H1 (cell line): Measurements from ENCODE around the gene TIMM10B. TPM values are rescaled to one million over a fixed set of nuclear protein-coding genes. Genes with fewer than 3 reads are reported as not detected.

Experiments used
- CTCF ChIA-PET: fragments of 300-600 bp; sonication (Branson Sonifier 250); formaldehyde crosslinking; loops from one replicate; lab custom pipeline; 2021; ENCODE audit not compliant: partially characterized antibody; lab: Charles Lee
- POLR2A ChIA-PET: fragments of 300-600 bp; sonication (Branson Sonifier 250); formaldehyde crosslinking; loops from one replicate; lab custom pipeline; 2021; ENCODE audit warnings: inconsistent platforms; ENCODE audit not compliant: partially characterized antibody; lab: Charles Lee
- DNase-seq, 2 experiments: peaks; one replicate each; pipeline versions ENCODE4 v3.0.0 to v3.0.0-alpha.2; 2010 to 2022; ENCODE audit warnings: low spot score in 2 of 2, low read depth in 1 of 2, mixed read lengths in 1 of 2
- FAIRE-seq: peaks from 2 replicates; lab custom pipeline; 2011; peaks lifted over from hg19 to GRCh38; lab: Jason Lieb, UNC
- H2AFZ ChIP-seq: 2 replicates; pipeline ENCODE4 v1.8.1; 2012; ENCODE audit warnings: low read length, inconsistent platforms
- H2AK5ac ChIP-seq: 2 replicates; pipeline ENCODE4 v1.6.1; 2013; ENCODE audit warnings: low read depth, low read length
- H2BK120ac ChIP-seq: replicated peaks from 2 replicates; pipeline ENCODE3; 2013; ENCODE audit warnings: low read depth, low read length, inconsistent platforms
- H2BK12ac ChIP-seq: 2 replicates; pipeline ENCODE4 v1.6.1; 2013; ENCODE audit warnings: low read depth, low read length
- H2BK15ac ChIP-seq: 2 replicates; pipeline ENCODE4 v1.6.1; 2013; ENCODE audit warnings: low read length
- H2BK20ac ChIP-seq: 2 replicates; pipeline ENCODE4 v1.6.1; 2013; ENCODE audit warnings: low read length
- H2BK5ac ChIP-seq: 2 replicates; pipeline ENCODE4 v1.6.1; 2013; ENCODE audit warnings: low read depth, low read length
- H3K14ac ChIP-seq: 2 replicates; pipeline ENCODE4 v1.6.1; 2013; ENCODE audit warnings: inconsistent platforms; ENCODE audit not compliant: insufficient read length
- H3K18ac ChIP-seq: 2 replicates; pipeline ENCODE4 v1.6.1; 2013; ENCODE audit warnings: low read length; ENCODE audit errors: extremely low read depth
- H3K23ac ChIP-seq: 2 replicates; pipeline ENCODE4 v1.6.1; 2013; ENCODE audit warnings: inconsistent platforms; ENCODE audit not compliant: insufficient read length
- H3K23me2 ChIP-seq: 2 replicates; pipeline ENCODE4 v1.6.1; 2013; ENCODE audit warnings: low read depth, low read length
- H3K27ac ChIP-seq: 2 replicates; pipeline ENCODE4 v1.6.1; 2011; ENCODE audit warnings: low read depth, low read length, inconsistent platforms
- H3K27me3 ChIP-seq, 4 experiments: replicated peaks in 1 of 4; 1 replicate in 1 of 4; 2 replicates in 3 of 4; pipeline versions ENCODE4 v1.6.1 to v1.8.1; 2011 to 2013; ENCODE audit warnings: low read length in 3 of 4, mild to moderate bottlenecking in 3 of 4, inconsistent platforms in 2 of 4, mixed read lengths in 2 of 4, moderate library complexity in 1 of 4; ENCODE audit not compliant: control insufficient read depth in 3 of 4, insufficient read depth in 3 of 4; ENCODE audit errors: extremely low read depth in 1 of 4
- H3K36me3 ChIP-seq, 4 experiments: 2 replicates each; pipeline versions ENCODE4 v1.6.1 to v1.8.1; 2011 to 2013; ENCODE audit warnings: mild to moderate bottlenecking in 4 of 4, low read length in 3 of 4, moderate library complexity in 2 of 4, control low read depth in 1 of 4, inconsistent platforms in 1 of 4; ENCODE audit not compliant: insufficient read depth in 4 of 4, control insufficient read depth in 2 of 4
- H3K4ac ChIP-seq: replicated peaks from 2 replicates; pipeline ENCODE3; 2013; ENCODE audit warnings: low read length, low read depth, mixed read lengths, inconsistent platforms; ENCODE audit not compliant: insufficient read length
- H3K4me1 ChIP-seq, 4 experiments: replicated peaks in 1 of 4; 1 replicate in 1 of 4; 2 replicates in 3 of 4; pipeline versions ENCODE4 v1.6.1 to v1.8.1; 2011 to 2013; ENCODE audit warnings: low read length in 3 of 4, inconsistent platforms in 2 of 4, mixed read lengths in 1 of 4; ENCODE audit not compliant: insufficient read depth in 4 of 4, control insufficient read depth in 3 of 4
- H3K4me2 ChIP-seq, 2 experiments: 2 replicates each; pipeline versions ENCODE4 v1.6.1 to v1.8.1; 2011 to 2013; ENCODE audit warnings: low read depth in 2 of 2, low read length in 2 of 2, control low read depth in 1 of 2, inconsistent platforms in 1 of 2, mild to moderate bottlenecking in 1 of 2; ENCODE audit not compliant: insufficient read depth in 1 of 2
- H3K4me3 ChIP-seq, 4 experiments: fragments of 200-600, 300-600 bp in 1 of 4; sonication (generic), shearing (Covaris generic), sonication (Bioruptor Twin) in 1 of 4; 2 replicates each; pipeline versions ENCODE4 v1.5.1 to v1.8.1; 2011 to 2016; ENCODE audit warnings: low read length in 4 of 4, low read depth in 3 of 4, control low read depth in 2 of 4, inconsistent platforms in 2 of 4, mild to moderate bottlenecking in 2 of 4, mixed read lengths in 1 of 4, moderate library complexity in 1 of 4; ENCODE audit not compliant: insufficient read depth in 2 of 4; ENCODE audit errors: extremely low read depth in 1 of 4
- H3K56ac ChIP-seq: replicated peaks from 2 replicates; pipeline ENCODE3; 2013; ENCODE audit warnings: low read depth, mild to moderate bottlenecking, mixed read lengths, low read length, inconsistent platforms; ENCODE audit not compliant: insufficient read length
- H3K79me1 ChIP-seq: 2 replicates; pipeline ENCODE4 v1.6.1; 2013; ENCODE audit warnings: low read depth, low read length, control low read depth
- H3K79me2 ChIP-seq, 2 experiments: 2 replicates each; pipeline versions ENCODE4 v1.6.1 to v1.8.1; 2012 to 2013; ENCODE audit warnings: low read length in 2 of 2, mild to moderate bottlenecking in 2 of 2, inconsistent platforms in 1 of 2; ENCODE audit not compliant: insufficient read depth in 2 of 2, control insufficient read depth in 1 of 2
- H3K9ac ChIP-seq, 4 experiments: replicated peaks in 1 of 4; 1 replicate in 1 of 4; 2 replicates in 3 of 4; pipeline versions ENCODE4 v1.6.1 to v1.8.1; 2011 to 2013; ENCODE audit warnings: low read depth in 3 of 4, low read length in 3 of 4, control low read depth in 2 of 4, mild to moderate bottlenecking in 2 of 4, moderate library complexity in 2 of 4, inconsistent platforms in 1 of 4; ENCODE audit errors: extremely low read depth in 1 of 4
- H3K9me3 ChIP-seq, 2 experiments: 2 replicates each; pipeline versions ENCODE4 v1.6.1 to v1.8.1; 2012 to 2013; ENCODE audit warnings: mild to moderate bottlenecking in 2 of 2, moderate library complexity in 2 of 2, control low read depth in 1 of 2, inconsistent platforms in 1 of 2, low read depth in 1 of 2, low read length in 1 of 2, mixed read lengths in 1 of 2; ENCODE audit not compliant: insufficient read depth in 2 of 2
- H4K20me1 ChIP-seq, 2 experiments: replicated peaks in 1 of 2; 2 replicates each; pipeline versions ENCODE3 to v1.8.1; 2011 to 2013; ENCODE audit warnings: inconsistent platforms in 2 of 2, low read length in 2 of 2, mild to moderate bottlenecking in 1 of 2; ENCODE audit not compliant: insufficient read depth in 2 of 2, control insufficient read depth in 1 of 2
- H4K5ac ChIP-seq: 2 replicates; pipeline ENCODE4 v1.6.1; 2013; ENCODE audit warnings: low read length, low read depth, mixed read lengths, inconsistent platforms; ENCODE audit not compliant: insufficient read length
- H4K8ac ChIP-seq: 2 replicates; pipeline ENCODE4 v1.8.0; 2013; ENCODE audit warnings: mild to moderate bottlenecking, moderate library complexity, low read length, inconsistent platforms; ENCODE audit not compliant: insufficient read depth; ENCODE audit errors: extremely low read depth
- H4K91ac ChIP-seq: replicated peaks from 2 replicates; pipeline ENCODE3; 2013; ENCODE audit warnings: low read length, mixed read lengths, inconsistent platforms; ENCODE audit not compliant: insufficient read length
- BACH1 ChIP-seq: IDR thresholded peaks from 2 replicates; pipeline ENCODE4 v1.6.1; 2012; ENCODE audit warnings: low read length, improper control_type of control experiment
- BCL11A ChIP-seq, 2 experiments: IDR thresholded peaks; one replicate each; pipeline ENCODE4 v1.6.1; 2011; ENCODE audit warnings: low read depth in 2 of 2, low read length in 2 of 2, mild to moderate bottlenecking in 2 of 2
- RNF2 ChIP-seq: fragments of 200-900, 300-1000 bp; sonication (generic); IDR thresholded peaks from 2 replicates; pipeline ENCODE4 v1.7.1; 2016; ENCODE audit warnings: borderline replicate concordance, low read depth, mild to moderate bottlenecking, antibody characterized with exemption, low read length; ENCODE audit not compliant: poor library complexity, severe bottlenecking; ENCODE audit errors: missing control alignments
- RXRA ChIP-seq: IDR thresholded peaks from 2 replicates; pipeline ENCODE4 v1.6.1; 2011; ENCODE audit warnings: low read depth, mild to moderate bottlenecking, low read length, moderate library complexity; ENCODE audit not compliant: insufficient read depth
- SIRT6 ChIP-seq: IDR thresholded peaks from one replicate; pipeline ENCODE4 v1.7.1; 2012; ENCODE audit warnings: low read length, inconsistent platforms
- TEAD4 ChIP-seq: IDR thresholded peaks from 2 replicates; pipeline ENCODE4 v1.6.1; 2012; ENCODE audit warnings: low read depth, low read length, inconsistent platforms, mixed read lengths
- ZNF274 ChIP-seq: IDR thresholded peaks from 2 replicates; pipeline ENCODE4 v1.7.0; 2012; ENCODE audit warnings: low read length, borderline replicate concordance; ENCODE audit errors: extremely low read depth
- WGBS, 2 experiments: shearing (Covaris generic) in 1 of 2; methylation state at CpG; one replicate each; pipeline versions ENCODE4 v1.1.6 to v1.1.7; 2013 to 2015; ENCODE audit warnings: low lambda C conversion rate in 2 of 2, mixed read lengths in 2 of 2, inconsistent platforms in 1 of 2, low coverage in 1 of 2, missing lambda C conversion rate in 1 of 2; ENCODE audit not compliant: insufficient replicate concordance in 2 of 2, insufficient coverage in 1 of 2, insufficient read length in 1 of 2; ENCODE audit errors: extremely low coverage in 1 of 2, missing lambda C conversion rate in 1 of 2; 5-methylcytosine and 5-hydroxymethylcytosine counted together
- polyA plus RNA-seq, 7 experiments: library from polyadenylated mRNA; depleted of rRNA in 3 of 7; stranded (reverse) in 5 of 7; unstranded in 2 of 7; fragments of >200 nt in 5 of 7; fragments of 200-250 nt in 2 of 7; gene quantifications; 1 replicate in 5 of 7; 2 replicates in 1 of 7; 4 replicates in 1 of 7; pipeline versions ENCODE4 v1.2.1 to v1.2.3, GENCODE V29; 2011 to 2013; ENCODE audit warnings: missing spikeins in 2 of 7, mixed read lengths in 2 of 7
- total RNA-seq: library from RNA; stranded (reverse); fragmentation: NEBNext Ultra II Directional; extraction: Animal tissue kit (Norgen Biotek cat#: 25700); gene quantifications from 2 replicates; pipeline ENCODE4 v1.2.1, GENCODE V29; 2021
- TF ChIP-seq, protein P1 (sequence below): IDR thresholded peaks from 2 replicates; pipeline ENCODE4 v1.6.1; 2012; ENCODE audit warnings: low read length, inconsistent platforms
- TF ChIP-seq, protein P2 (sequence below): IDR thresholded peaks from 2 replicates; pipeline ENCODE4 v1.6.1; 2012; ENCODE audit warnings: inconsistent platforms

The TIMM10B gene
- total and polyA plus RNA-seq, 2 of the 8 experiments (the other 6 are each of a cell fraction or from before 2014, with no cell fraction given): 38.2 to 47.8 TPM

DNA sequence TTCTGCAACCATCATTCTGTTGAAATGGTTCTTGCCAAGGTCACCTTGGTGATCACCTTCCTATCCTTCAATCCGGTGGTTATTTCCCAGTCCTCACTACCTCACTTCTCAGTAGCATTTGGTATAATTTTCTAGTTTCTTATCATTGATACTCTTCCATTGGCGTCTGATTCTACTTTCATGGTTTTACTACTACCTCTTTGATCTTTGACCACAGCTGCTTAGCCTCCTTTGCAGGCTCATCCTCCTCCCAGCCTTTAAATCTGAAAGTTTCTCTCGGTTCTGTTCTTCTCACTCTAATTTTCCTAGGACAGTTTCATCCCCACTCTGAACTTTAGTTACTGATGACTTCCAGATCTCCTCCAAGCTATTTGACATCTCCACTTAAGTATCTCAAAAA is 5.0 kb downstream of the TIMM10B start:
- H4K20me1 ChIP-seq: peaks cover 0 to 10% of the 10 kb centered on the region in 2 experiments
- H3K23ac ChIP-seq: no peak overlapping the region
- H3K79me2 ChIP-seq: peaks cover 9 to 23% of the 10 kb centered on the region in 2 experiments; a peak in 3 of 4 replicates
- H3K14ac ChIP-seq: no peak overlapping the region
- peaks cover 6% of the 10 kb centered on the region for H3K23me2 ChIP-seq
- H3K27ac ChIP-seq: no peak overlapping the region
- H2BK15ac ChIP-seq: no peak overlapping the region
- no peak overlapping the region for H3K4me2 ChIP-seq
- no peaks in the 10 kb centered on the region for H3K9me3 ChIP-seq
- no peak overlapping the region for H4K5ac ChIP-seq
- H3K4me1 ChIP-seq: peaks cover 2 to 6% (median 5%) of the 10 kb centered on the region in 4 experiments
- no peak overlapping the region for H2AFZ ChIP-seq
- H3K4ac ChIP-seq: no peak overlapping the region
- H3K18ac ChIP-seq: no peak overlapping the region
- H3K79me1 ChIP-seq: peaks cover 6% of the 10 kb centered on the region
- H4K8ac ChIP-seq: no peak overlapping the region
- POLR2A ChIA-PET: interaction anchor here (1.0 to 2.3 kb wide), 5 partner anchors 9 to 122 kb away, joined by 3 to 13 read pairs (median 4); partner anchors contain the start of genes DNHD1 and TRIM3
- 92% methylated on average over 3 of the region's 3 CpGs; no CpG with 5 or more reads in 1 of the 2 experiments for WGBS, 2 experiments
- no peak overlapping the region for H2BK5ac ChIP-seq
- H2BK120ac ChIP-seq: no peak overlapping the region
- H2BK20ac ChIP-seq: no peak overlapping the region
- CTCF ChIA-PET: interaction anchor here (0.7 to 4.0 kb wide), 3 partner anchors 9 to 108 kb away, joined by 3 to 25 read pairs (median 4); no protein-coding TSS in a partner anchor
- H4K91ac ChIP-seq: no peak overlapping the region
- no peak for DNase-seq
- no peak overlapping the region for H2AK5ac ChIP-seq
- H2BK12ac ChIP-seq: no peak overlapping the region
- H3K27me3 ChIP-seq: no peaks in the 10 kb centered on the region
- no peak overlapping the region for H3K9ac ChIP-seq
- H3K4me3 ChIP-seq: no peak overlapping the region
- FAIRE-seq: no peak
- no peak overlapping the region for H3K56ac ChIP-seq
- H3K36me3 ChIP-seq: peaks cover 9 to 47% (median 27%) of the 10 kb centered on the region in 4 experiments
- TF ChIP-seq BCL11A (IDR thresholded peaks at IDR 0.05; ENCODE audit: low read depth in 2 of 2, low read length in 2 of 2) (no peak), TEAD4 (no peak), BACH1 (no peak), RNF2 (no peak), RXRA (no peak), ZNF274 (no peak), SIRT6 (no peak)
- TF ChIP-seq, protein P1, sequence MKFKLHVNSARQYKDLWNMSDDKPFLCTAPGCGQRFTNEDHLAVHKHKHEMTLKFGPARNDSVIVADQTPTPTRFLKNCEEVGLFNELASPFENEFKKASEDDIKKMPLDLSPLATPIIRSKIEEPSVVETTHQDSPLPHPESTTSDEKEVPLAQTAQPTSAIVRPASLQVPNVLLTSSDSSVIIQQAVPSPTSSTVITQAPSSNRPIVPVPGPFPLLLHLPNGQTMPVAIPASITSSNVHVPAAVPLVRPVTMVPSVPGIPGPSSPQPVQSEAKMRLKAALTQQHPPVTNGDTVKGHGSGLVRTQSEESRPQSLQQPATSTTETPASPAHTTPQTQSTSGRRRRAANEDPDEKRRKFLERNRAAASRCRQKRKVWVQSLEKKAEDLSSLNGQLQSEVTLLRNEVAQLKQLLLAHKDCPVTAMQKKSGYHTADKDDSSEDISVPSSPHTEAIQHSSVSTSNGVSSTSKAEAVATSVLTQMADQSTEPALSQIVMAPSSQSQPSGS: no peak
- TF ChIP-seq, protein P2, sequence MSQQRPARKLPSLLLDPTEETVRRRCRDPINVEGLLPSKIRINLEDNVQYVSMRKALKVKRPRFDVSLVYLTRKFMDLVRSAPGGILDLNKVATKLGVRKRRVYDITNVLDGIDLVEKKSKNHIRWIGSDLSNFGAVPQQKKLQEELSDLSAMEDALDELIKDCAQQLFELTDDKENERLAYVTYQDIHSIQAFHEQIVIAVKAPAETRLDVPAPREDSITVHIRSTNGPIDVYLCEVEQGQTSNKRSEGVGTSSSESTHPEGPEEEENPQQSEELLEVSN: no peak
